GM23338 (cell line): ENCODE data around the gene GDF11.

Experiments
- EZH2 ChIP-seq: fragments of 200-600 bp; sonication (generic); IDR thresholded peaks from one replicate; pipeline ENCODE4 v1.8.0; 2017; ENCODE audit warnings: antibody characterized with exemption, mild to moderate bottlenecking, low read depth; ENCODE audit not compliant: unreplicated experiment
- EZH2phosphoT487 ChIP-seq: fragments of 200-600 bp; sonication (generic); IDR thresholded peaks from one replicate; pipeline ENCODE4 v1.8.1; 2018; ENCODE audit warnings: antibody characterized with exemption; ENCODE audit not compliant: unreplicated experiment
- JUNB ChIP-seq: IDR thresholded peaks from one replicate; pipeline ENCODE4 v1.6.1; 2016; ENCODE audit warnings: antibody characterized with exemption; ENCODE audit not compliant: unreplicated experiment
- NANOG ChIP-seq: IDR thresholded peaks from 2 replicates; pipeline ENCODE4 v1.6.1; 2016; ENCODE audit warnings: antibody characterized with exemption, borderline replicate concordance
- POLR2AphosphoS5 ChIP-seq: IDR thresholded peaks from 2 replicates; pipeline ENCODE4 v1.6.1; 2016; ENCODE audit warnings: antibody characterized with exemption, low read depth
- REST ChIP-seq: IDR thresholded peaks from one replicate; pipeline ENCODE4 v1.6.1; 2018; ENCODE audit warnings: antibody characterized with exemption; ENCODE audit not compliant: unreplicated experiment
- STAT1 ChIP-seq: IDR thresholded peaks from one replicate; pipeline ENCODE4 v1.6.1; 2016; ENCODE audit warnings: antibody characterized with exemption; ENCODE audit not compliant: unreplicated experiment
- TF ChIP-seq, protein P1 (sequence below), 2 experiments: fragments of 200-600 bp in 1 of 2; sonication (generic) in 1 of 2; conservative IDR thresholded peaks; 2 replicates each; pipeline versions ENCODE4 v1.5.1 to v1.6.1; 2016 to 2017; ENCODE audit warnings: antibody characterized with exemption in 2 of 2, low read depth in 2 of 2, mild to moderate bottlenecking in 2 of 2, moderate library complexity in 1 of 2
- TF ChIP-seq, protein P2 (sequence below): IDR thresholded peaks from 2 replicates; pipeline ENCODE4 v1.6.1; 2016; ENCODE audit warnings: antibody characterized with exemption

- no peak for TF ChIP-seq POLR2AphosphoS5
- no peak for TF ChIP-seq EZH2
- TF ChIP-seq, protein P1, sequence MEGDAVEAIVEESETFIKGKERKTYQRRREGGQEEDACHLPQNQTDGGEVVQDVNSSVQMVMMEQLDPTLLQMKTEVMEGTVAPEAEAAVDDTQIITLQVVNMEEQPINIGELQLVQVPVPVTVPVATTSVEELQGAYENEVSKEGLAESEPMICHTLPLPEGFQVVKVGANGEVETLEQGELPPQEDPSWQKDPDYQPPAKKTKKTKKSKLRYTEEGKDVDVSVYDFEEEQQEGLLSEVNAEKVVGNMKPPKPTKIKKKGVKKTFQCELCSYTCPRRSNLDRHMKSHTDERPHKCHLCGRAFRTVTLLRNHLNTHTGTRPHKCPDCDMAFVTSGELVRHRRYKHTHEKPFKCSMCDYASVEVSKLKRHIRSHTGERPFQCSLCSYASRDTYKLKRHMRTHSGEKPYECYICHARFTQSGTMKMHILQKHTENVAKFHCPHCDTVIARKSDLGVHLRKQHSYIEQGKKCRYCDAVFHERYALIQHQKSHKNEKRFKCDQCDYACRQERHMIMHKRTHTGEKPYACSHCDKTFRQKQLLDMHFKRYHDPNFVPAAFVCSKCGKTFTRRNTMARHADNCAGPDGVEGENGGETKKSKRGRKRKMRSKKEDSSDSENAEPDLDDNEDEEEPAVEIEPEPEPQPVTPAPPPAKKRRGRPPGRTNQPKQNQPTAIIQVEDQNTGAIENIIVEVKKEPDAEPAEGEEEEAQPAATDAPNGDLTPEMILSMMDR (conservative IDR thresholded peaks at IDR 0.05; ENCODE audit: low read depth in 2 of 2) = no peak
- TF ChIP-seq REST = no peak
- TF ChIP-seq STAT1 = no peak
- no peak for TF ChIP-seq EZH2phosphoT487
- TF ChIP-seq, protein P2, sequence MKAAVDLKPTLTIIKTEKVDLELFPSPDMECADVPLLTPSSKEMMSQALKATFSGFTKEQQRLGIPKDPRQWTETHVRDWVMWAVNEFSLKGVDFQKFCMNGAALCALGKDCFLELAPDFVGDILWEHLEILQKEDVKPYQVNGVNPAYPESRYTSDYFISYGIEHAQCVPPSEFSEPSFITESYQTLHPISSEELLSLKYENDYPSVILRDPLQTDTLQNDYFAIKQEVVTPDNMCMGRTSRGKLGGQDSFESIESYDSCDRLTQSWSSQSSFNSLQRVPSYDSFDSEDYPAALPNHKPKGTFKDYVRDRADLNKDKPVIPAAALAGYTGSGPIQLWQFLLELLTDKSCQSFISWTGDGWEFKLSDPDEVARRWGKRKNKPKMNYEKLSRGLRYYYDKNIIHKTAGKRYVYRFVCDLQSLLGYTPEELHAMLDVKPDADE = no peak
- TF ChIP-seq NANOG = no peak
- no peak for TF ChIP-seq JUNB
Observed at GRCh38 chr12:55788546-55788945, 45.6 kb downstream of the GDF11 start.
